ENCODE measurements around the gene PCDH9.
"Not testable (repeated sequence)": the region's sequence is repeated elsewhere in the genome, so short reads cannot be mapped to it uniquely, and the experiment has no call there.

Gene PCDH9

DNA sequence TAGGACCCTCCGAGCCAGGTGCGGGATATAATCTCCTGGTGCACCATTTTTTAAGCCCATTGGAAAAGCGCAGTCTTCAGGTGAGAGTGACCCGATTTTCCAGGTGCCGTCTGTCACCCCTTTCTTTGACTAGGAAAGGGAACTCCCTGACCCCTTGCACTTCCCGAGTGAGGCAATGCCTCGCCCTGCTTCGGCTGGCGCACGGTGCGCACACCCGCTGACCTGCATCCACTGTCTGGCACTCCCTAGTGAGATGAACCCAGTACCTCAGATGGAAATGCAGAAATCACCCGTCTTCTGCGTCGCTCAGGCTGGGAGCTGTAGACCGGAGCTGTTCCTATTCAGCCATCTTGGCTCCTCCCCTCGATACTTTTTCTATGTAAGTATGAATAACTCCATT, 970.7 kb downstream of the PCDH9 start:
- DNase-seq (ENCODE audit: low spot score) = not testable (repeated sequence)
